Measurements from ENCODE around the gene OST4.

OST4 gene

DNA sequence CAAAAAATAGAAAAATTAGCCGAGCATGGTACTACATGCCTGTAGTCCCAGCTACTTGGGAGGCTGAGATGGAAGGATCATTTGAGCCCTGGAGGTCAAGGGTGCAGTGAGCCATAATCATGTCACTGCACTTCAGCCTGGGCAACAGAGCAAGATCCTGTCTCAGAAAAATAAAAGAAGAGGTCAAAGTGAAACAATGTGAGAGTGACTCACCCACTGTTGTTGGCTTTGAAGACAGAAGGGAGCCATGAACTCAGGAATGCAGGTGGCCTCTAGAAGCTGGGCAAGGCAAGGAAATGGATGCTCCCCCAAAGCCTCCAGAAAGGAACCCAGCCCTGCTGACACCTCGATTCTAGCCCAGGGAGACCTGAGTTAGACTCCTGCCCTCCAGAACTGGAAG, 42.4 kb downstream of the OST4 start:
- Histone ChIP-seq H3K4me1 (ENCODE audit: low read depth, poor library complexity, severe bottlenecking) (peaks cover 4% of the 10 kb centered on the region), H2AFZ (ENCODE audit: low read depth) (no peak overlapping the region), H3K4me2 (no peak overlapping the region), H3K9ac (no peak overlapping the region), H3K36me3 (ENCODE audit: insufficient read depth) (no peaks in the 10 kb centered on the region), H3K27ac (no peak overlapping the region), H3K27me3 (ENCODE audit: insufficient read depth, low read depth) (no peaks in the 10 kb centered on the region), H3K79me2 (ENCODE audit: insufficient read depth, low read depth) (peaks cover 11% of the 10 kb centered on the region; the same call in 1 of the 2 replicates), H3K4me3 (IDR thresholded peaks at IDR 0.05; ENCODE audit: insufficient read depth, low read depth, low read length) (no peak overlapping the region), H4K20me1 (ENCODE audit: insufficient read depth) (no peaks in the 10 kb centered on the region)
- TF ChIP-seq, protein P1, sequence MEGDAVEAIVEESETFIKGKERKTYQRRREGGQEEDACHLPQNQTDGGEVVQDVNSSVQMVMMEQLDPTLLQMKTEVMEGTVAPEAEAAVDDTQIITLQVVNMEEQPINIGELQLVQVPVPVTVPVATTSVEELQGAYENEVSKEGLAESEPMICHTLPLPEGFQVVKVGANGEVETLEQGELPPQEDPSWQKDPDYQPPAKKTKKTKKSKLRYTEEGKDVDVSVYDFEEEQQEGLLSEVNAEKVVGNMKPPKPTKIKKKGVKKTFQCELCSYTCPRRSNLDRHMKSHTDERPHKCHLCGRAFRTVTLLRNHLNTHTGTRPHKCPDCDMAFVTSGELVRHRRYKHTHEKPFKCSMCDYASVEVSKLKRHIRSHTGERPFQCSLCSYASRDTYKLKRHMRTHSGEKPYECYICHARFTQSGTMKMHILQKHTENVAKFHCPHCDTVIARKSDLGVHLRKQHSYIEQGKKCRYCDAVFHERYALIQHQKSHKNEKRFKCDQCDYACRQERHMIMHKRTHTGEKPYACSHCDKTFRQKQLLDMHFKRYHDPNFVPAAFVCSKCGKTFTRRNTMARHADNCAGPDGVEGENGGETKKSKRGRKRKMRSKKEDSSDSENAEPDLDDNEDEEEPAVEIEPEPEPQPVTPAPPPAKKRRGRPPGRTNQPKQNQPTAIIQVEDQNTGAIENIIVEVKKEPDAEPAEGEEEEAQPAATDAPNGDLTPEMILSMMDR (conservative IDR thresholded peaks at IDR 0.05; ENCODE audit: low read depth, low read length): no peak

DNA sequence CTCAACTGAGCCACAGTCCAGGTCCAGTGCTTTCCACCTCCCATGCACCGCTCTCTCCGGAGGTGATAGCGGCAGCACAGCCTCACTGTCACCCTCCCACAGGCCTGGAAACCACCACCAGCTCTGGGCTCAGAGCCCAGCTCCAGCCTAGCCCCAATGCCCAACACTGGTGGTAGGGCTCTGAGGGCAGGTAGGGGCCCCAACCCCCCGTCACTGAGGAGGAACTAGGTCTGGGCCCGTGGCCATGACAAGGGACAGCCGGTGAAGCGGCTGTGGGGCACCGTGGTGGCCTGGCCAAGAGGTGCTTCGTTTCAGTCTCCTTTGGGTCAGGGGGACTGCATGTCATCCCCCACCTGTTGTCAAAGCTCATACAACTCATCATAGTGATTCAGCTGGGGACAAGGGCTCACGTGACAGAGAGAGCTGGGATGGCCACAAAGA, 44.2 kb downstream of the OST4 start:
- no peak overlapping the region for H3K4me3 ChIP-seq (IDR thresholded peaks at IDR 0.05; ENCODE audit: insufficient read depth, low read depth, low read length)
- no peaks in the 10 kb centered on the region for H4K20me1 ChIP-seq (ENCODE audit: insufficient read depth)
- TF ChIP-seq, protein P1 (conservative IDR thresholded peaks at IDR 0.05; ENCODE audit: low read depth, low read length): no peak
- no peak overlapping the region for H3K4me2 ChIP-seq
- no peaks in the 10 kb centered on the region for H3K27me3 ChIP-seq (ENCODE audit: insufficient read depth, low read depth)
- no peak overlapping the region for H3K9ac ChIP-seq
- H3K27ac ChIP-seq: no peak overlapping the region
- no peak overlapping the region for H2AFZ ChIP-seq (ENCODE audit: low read depth)
- H3K4me1 ChIP-seq (ENCODE audit: low read depth, poor library complexity, severe bottlenecking): no peaks in the 10 kb centered on the region
- no peaks in the 10 kb centered on the region for H3K36me3 ChIP-seq (ENCODE audit: insufficient read depth)
- no peaks in the 10 kb centered on the region for H3K79me2 ChIP-seq (ENCODE audit: insufficient read depth, low read depth)

DNA sequence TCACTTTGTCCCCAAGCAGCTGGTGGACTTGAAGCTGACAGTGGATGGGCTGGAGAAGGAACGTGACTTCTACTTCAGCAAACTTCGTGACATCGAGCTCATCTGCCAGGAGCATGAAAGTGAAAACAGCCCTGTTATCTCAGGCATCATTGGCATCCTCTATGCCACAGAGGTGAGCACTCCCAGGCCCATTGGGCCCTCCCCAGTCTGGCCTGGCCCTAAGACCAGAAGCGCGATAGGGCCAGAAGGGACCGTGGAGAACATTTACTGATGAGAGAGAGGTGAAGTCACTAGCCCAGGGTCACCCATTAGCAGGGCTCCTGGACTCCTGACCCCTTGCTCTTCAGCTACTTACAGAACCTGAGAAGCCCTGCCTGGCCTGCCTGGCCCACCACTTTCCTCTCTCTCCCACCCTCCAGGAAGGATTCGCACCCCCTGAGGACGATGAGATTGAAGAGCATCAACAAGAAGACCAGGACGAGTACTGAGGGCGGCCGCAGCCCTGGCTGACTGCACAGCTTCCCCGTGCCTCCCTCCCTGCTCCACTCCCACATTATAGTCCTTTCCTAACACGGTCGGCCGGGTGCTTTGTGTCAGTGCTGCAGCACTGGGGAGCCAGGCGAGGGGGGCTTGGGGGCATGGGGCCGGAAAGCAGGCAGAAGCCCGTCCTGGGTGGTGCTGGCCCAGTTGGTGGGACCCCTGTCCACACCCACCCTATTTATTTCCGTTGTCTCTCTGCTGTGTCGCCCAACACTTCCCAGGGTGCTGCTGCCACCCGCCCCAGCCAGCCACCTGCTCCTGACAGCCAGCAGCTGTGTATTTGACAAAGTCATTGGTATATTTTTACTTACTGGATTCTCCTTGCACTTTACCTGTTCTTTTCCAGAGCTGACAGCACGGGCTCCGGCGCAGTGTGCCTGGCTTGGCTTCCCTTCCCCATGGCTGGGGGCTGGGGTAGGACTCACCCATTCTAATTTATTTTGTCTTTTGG, 45.3 kb downstream of the OST4 start:
- Histone ChIP-seq H3K4me3 (IDR thresholded peaks at IDR 0.05; ENCODE audit: insufficient read depth, low read depth, low read length) (no peak overlapping the region), H4K20me1 (ENCODE audit: insufficient read depth) (no peaks in the 10 kb centered on the region), H2AFZ (ENCODE audit: low read depth) (no peak overlapping the region), H3K79me2 (ENCODE audit: insufficient read depth, low read depth) (no peaks in the 10 kb centered on the region), H3K27me3 (ENCODE audit: insufficient read depth, low read depth) (no peaks in the 10 kb centered on the region), H3K9ac (no peak overlapping the region), H3K4me1 (ENCODE audit: low read depth, poor library complexity, severe bottlenecking) (no peaks in the 10 kb centered on the region), H3K4me2 (no peak overlapping the region), H3K27ac (no peak overlapping the region), H3K36me3 (ENCODE audit: insufficient read depth) (no peaks in the 10 kb centered on the region)
- TF ChIP-seq, protein P1 (conservative IDR thresholded peaks at IDR 0.05; ENCODE audit: low read depth, low read length): no peak

DNA sequence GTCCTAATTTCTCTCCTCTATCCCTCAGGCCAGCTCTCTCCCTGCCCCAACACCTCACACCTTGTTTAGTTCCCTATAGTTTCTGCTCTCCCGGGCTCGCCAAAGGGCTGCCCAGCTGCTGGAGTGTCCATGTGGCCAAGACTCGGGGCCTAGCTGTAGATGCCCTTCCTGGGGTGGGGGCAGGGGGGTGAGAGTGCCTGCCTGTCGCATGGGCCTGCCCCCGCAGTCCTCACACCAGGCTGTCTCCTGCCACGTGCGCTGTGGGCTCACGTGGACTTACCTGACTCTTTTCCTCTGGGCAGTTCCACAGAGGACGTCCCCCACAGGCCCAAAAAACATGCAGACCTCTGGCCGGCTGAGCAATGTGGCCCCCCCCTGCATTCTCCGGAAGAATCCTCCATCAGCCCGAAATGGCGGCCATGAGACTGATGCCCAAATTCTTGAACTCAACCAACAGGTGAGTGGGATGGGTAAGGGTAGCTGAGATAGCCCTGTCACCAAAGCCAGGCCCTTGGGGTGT, 46.1 kb downstream of the OST4 start:
- no peaks in the 10 kb centered on the region for H3K4me1 ChIP-seq (ENCODE audit: low read depth, poor library complexity, severe bottlenecking)
- H3K27ac ChIP-seq: no peak overlapping the region
- no peaks in the 10 kb centered on the region for H3K27me3 ChIP-seq (ENCODE audit: insufficient read depth, low read depth)
- H2AFZ ChIP-seq (ENCODE audit: low read depth): no peak overlapping the region
- no peaks in the 10 kb centered on the region for H3K79me2 ChIP-seq (ENCODE audit: insufficient read depth, low read depth)
- H3K36me3 ChIP-seq (ENCODE audit: insufficient read depth): no peaks in the 10 kb centered on the region
- TF ChIP-seq, protein P1 (conservative IDR thresholded peaks at IDR 0.05; ENCODE audit: low read depth, low read length): no peak
- H3K4me2 ChIP-seq: no peak overlapping the region
- no peaks in the 10 kb centered on the region for H4K20me1 ChIP-seq (ENCODE audit: insufficient read depth)
- H3K4me3 ChIP-seq (IDR thresholded peaks at IDR 0.05; ENCODE audit: insufficient read depth, low read depth, low read length): no peak overlapping the region
- H3K9ac ChIP-seq: no peak overlapping the region
